ENCODE measurements around the gene ITGA11.

Gene ITGA11

DNA sequence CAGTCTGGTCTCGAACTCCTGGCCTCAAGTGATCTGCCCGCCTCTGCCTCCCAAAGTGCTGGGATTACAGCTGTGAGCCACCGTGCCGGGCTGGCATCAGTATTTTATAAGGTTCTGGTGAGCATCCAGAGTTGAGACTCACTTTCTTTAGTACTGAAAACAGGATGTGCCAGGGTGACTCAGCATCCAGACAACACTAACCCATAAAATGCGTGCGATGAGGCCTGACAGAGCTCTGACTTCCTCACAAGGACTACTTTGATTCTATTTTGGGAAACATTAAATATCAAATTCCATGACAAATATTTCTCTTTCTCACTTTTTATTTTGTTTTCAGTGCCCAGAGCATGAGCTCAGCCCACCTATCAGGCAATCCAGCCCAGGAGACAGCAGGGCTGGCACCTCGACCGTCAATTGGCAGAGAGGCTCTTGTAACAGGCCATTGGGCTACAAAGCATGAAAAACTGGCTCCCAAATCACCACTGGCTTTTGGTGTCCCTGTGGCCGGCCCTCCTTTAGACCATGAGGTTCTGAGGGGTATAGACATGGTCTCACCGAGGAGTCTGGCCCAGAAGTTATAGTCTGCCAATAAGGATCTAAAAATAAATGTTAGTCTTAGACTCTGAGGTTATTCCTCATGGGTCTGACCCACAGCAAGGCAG is 79.4 kb downstream of the ITGA11 start:
- no peak for DNase-seq

DNA sequence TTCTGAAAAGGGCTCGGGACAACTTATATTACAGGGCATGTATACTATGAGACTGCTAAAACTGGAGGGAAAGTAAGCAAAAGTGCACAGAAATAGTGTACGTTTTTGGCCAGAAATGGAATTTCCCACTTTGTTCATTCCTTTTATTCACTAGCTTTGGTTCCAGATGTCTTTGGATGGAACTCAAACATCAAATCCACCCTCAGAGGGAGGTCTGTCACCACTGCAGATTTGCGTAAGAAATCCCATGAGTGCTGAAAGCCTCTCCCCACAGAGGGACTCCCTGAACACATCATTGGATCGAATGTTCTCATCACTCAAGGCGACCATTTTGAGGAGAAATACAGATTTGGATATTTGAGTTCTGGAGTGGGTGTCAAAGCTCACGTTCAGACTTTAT is 82.8 kb downstream of the ITGA11 start:
- no peak for DNase-seq

DNA sequence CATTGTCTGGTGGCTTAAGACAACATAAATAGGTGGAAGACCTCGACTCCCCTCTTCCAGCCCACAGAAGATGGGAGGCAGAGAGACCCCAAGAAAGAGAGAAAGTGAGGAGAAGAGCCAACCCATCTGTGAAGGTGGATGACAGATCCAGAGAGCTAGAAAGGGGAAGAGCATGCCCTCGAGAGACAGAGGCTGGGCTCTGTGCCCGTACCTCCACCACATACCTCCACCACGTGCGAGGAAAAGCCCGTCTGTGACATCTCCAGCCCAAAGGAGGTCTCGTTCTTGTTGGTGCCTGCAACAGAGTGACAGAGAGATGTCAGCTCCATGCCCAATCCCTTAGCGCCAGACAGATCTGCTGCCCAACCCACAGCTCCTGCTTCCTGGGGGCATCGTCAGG is 83.4 kb downstream of the ITGA11 start:
- DNase-seq: no peak

DNA sequence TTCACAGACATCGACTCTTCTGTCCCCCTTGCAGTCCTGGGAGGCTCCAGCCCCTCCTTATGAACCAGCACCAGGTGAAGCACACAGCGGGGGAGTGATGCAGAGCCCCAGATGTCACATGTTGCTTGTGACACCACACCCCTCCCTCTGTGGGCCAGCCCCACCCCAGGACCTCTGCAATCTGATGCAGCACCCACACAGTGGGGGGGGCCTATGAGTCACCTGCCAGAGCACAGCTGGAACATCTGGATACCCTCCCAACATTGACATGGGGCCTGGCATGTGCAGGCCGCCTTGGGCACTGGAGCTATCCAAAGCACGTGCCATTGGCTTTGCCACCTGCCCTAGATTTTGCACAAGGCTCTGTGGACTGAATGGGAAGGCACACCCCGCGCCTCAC is 83.9 kb downstream of the ITGA11 start:
- DNase-seq: no peak

DNA sequence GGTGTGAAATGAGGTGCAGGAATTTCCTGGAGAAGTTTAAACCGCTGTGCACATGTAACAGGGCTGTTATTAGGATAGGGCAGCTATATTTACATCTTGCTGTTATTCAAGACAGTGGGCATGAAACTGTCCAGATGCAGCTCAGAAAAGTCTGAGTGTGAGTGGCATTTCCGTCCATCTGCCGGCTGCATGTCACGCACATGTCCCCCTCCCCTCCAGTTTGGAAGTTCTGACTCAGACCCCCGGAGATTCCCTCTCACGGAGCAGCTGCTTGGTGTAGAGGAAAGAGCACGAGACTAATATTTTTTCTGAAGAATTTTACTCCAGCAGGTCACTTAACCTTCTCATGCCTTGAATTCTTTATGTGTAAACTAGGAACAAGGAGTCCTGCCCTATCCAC is 84.6 kb downstream of the ITGA11 start:
- DNase-seq: no peak

DNA sequence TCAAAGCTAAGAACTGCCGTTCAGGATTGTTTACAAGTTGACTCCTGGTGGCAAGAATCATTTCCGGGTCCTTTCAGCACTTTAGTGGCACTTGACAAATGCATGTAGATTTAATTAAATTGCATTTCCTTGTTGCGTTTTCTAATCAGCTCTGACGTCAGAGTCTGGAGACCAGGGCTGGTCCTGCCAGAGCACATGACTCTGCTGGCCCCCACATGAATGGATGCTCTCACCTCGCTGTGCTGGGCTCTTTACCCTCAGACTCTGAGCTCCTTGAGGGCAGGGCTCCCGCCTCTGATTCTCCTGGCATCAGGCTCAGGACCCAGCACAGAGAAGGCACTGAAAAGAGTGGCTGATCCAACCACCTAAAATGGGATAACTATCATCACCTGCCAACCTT is 85.0 kb downstream of the ITGA11 start:
- DNase-seq: no peak

DNA sequence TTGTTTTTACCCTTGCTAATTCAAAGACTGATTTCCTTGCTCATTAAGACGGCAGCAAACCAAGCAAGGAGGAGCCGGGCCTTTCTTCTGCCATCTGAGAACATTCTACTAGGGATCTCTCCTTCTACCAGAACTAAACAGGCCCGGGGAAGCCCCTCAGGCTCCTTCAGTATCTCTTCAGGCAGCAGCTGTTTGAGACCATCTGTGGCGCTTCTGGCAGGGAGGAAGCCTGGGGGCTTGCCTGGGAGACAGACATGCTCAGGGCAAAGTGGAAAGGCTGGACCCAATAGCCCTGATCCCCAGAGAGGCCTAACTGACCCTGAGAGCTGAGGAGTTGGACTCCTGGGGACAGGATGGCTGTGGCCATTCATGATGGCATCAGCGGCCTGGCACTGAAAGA is 86.5 kb downstream of the ITGA11 start:
- DNase-seq: no peak

DNA sequence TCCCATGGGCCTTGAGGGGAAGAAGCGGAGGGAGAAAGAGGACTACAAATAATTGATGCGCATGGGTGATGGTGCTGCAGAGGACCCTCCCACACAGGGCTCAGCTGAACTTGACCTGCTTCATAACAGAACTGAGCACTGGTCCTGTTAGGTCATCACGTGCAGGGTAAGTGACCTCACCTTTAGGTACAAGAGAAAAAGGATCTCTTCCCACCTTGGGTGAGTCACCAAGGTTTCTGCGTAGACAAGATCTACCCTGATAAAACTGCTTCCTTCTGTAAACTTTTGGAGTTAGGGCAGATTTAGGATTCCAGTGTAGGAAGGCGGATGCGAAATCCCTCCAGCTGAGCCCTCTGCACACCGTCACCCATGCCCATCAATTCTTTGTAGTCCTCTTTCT is 87.4 kb downstream of the ITGA11 start:
- DNase-seq: no peak

DNA sequence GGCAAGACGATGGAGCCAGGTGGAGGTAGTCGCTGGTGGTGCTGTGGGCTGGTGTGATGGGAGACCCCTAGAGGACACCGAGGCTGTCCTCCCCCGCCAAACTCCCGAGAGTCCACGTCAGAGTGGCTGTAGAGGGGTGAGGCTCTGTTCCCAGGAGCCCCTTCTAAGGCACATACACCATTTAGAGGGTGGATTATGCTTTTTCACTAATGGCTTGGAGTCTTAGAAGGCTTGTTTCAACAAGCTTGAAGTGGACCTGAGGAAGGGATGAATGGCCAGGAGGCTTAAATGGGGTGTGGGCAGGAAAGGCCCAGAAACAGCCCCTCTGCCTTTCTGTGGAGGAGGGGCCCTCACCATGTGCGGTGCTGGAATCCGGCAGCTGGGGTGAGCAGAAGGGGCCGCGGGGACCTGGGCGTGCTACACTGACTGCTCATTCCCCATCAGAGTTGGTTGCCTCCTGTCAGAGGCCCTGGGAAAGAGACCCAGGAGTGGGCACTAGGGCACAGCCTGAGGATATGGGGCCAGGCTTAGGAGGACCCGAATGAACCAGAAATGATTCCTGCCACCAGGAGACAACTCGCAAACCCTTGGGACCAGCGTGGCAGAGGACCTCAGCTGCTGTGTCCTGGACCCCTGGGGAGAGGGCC is 88.3 kb downstream of the ITGA11 start:
- DNase-seq: no peak

DNA sequence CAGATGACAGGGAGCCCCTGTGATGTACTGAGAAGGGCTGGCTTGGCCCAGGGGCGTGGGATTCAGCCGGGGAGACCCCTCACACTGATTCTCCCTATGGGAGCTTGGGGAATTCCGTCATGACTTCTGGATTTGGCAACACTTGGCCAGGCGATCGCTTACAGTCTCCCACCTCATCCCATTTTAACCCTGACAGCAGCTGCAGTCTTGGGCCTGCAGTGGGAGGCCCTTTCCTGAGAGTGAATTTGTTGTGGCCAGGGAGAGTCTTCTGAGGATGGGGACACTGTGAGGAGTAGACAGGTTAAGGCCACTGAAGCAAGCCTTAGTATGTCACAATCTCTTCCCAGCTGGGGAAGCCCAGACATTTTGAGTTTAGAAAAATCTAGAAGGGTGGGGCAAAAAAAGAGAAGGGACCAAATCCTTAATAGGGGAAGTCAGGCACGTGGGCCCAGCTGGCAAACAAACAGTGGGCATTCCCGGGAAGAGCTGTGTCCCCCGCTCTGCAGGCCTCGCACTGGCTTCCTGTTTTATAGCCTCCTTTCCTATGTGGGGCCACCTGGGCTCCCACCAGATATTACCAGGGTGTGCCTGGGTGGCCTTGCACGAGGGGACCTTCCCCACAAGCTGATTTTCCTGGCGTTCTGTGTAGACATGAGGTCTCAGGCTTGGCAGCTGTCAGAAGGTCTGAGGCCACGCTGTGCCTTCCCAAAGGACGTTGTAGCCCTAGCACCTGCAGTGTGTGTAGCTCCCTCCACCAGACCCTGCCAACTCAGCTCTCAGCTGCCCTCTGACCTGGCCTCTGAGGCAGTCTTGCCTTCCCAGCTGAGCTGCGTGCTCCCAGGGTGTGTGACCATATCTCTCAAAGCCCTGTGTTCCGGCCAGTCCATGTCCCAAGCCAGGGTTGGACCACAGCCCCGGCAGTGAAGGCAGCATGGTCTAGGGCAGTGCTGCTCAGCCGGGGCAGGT is 89.9 kb downstream of the ITGA11 start:
- DNase-seq: no peak

DNA sequence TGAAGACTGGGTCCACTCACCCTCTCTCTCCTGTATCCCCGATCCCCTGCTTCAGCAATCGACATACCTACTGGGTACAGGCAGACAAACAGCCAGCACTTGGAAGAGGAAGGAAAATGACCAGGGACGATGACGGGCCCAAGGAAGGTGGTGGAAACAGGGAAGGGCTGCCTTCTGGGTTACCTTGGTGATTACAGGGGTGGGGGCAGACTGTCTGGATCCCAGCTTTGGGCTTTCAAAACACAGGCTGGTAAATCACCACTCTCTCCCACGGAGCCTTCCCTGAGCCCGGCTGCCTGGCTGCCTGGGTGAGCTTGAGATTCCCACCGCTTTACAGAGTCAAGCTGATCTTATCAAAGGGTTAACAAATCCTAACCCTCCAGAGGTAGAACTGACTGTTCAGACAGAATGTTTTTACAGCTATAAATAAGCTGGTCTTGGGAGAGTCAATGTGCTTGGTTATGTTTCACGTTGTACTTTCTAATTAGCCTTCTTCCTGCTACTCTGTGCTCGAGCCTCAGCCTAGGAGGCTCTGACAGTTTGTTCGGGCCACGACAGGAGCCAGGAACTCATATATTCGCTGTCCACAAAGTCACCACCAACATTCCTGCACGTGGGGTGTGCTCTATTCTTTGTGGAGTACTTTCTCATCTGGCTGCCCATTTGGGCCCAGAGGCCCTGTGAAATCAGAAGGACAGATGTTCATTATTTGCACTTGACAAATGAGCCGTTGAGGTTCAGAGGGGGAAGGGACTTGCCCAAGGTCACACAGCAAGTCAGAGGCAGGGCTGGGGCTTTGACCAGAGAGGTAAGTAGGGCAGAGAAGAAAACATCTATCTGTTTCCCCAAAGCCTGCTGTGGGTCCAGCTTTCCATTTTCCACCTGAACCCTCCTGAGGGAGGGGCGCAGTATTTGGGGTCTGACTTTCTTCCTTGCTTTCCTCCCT is 91.0 kb downstream of the ITGA11 start:
- DNase-seq: no peak

DNA sequence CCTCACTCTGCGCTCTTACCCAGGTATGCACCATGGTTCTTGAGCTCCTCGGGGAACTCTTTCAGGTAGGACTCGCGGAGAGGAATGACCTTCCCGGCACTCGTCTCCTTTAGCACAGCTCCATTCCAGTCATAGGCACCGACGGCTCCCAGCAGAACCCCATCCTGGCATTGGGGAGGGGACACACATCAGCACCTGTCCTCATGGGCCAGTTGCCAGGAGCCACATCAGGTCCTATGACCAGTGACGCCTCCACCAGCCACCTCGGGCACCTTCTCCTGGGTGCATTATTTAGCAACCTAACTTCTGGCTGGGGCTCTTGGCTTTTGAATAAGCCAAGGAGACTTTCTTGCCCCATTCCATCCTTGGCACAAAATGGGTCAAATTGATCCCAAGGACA is 92.5 kb downstream of the ITGA11 start:
- no peak for DNase-seq

DNA sequence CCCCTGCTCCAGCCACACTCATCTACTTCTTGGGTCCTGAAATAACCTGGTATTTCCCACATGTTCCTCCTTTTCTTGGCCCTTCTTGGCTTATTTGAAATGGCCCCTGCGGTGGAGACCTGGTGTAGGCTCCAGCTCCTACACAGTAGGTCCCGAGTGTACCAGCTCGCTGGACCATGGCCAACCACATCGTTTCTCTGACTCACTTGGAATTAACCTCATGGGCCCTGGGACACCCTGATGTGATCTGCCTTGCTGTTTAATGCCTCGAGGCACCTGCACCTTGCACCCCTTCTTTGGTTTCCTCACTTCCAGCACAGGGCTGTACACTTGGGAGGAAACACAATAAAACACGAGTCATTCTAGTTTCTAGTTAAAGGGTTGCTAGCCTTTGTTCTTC is 94.1 kb downstream of the ITGA11 start:
- DNase-seq: no peak

DNA sequence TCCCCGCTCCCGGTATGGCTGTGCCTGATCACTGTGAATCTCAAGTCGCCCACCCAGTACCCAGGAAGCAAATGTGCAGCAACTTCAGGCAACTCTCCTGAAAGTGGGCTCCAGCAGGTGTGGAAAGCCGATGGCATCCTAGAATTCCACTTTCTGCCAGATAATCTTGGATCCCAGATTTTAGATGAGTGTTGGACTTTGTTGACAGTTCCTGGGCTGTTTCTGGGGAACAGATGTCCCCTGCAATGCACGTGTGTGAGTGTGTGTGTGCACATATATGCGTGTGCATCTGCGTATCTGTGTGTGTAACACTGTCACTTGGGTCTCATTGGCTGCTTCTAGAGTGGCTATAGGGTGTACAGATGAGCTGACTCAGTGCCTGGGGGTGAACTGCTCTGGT is 95.4 kb downstream of the ITGA11 start:
- no peak for DNase-seq

DNA sequence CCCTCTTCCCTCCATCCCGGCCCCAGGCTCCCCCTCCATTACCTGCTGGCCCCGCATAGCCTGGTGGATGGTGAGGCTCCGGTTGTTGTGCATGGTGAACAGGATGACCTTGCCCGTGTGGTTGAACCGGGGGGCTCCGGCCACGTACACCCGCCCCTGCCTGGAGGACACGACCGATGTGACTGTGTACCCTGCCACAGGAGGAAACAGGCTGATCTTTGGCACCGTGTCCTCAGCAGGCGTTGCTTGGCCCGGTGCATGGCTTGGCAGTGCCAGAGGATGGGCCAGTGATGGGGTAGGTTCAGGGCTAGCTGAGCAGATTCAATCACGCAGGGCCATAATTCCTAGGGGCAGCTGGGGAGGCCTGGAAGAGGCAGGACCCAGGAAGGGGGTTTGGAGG is 96.3 kb downstream of the ITGA11 start:
- DNase-seq: no peak

DNA sequence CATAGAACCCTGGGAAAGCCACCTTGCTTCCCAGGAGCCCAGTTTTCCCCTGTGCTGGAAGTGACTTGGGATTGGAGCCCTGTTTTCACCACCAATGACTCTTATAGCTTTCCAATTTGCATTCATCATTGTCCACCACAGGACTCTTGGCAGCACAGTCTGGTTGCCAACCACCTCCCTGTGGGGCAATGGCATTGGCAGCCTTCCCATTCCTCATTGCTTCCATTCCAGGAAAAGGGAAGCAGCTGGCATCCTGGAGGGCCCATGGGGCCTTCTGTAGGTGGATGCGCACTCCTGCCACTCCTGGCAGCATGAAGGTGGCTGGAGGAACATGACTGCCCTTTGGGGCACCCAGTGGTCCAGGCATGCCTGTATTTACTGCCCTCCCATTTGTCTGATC is 96.7 kb downstream of the ITGA11 start:
- DNase-seq: no peak

DNA sequence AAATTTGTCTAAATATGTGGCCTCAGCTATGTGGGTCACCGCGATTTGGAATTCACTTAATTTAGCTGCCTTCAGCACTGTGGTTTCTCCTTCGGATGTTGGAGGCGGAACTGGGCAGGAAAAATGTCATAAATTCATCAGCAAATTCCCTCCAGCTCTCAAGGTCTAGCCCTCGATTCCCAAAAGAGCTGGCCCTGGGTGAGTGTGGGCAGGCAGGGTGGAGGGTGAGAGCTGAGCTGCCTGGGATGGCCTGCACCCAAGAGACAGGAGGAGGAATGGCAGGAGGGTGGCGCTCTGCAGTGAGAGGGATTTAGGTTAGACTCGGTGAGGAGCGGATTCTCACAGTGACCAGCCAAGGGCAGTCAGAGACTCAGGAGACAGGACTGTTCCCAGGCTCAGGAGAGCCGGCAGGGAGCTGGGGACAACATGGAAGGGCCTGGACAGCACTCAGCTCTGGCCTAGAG is 97.3 kb downstream of the ITGA11 start:
- DNase-seq: no peak

DNA sequence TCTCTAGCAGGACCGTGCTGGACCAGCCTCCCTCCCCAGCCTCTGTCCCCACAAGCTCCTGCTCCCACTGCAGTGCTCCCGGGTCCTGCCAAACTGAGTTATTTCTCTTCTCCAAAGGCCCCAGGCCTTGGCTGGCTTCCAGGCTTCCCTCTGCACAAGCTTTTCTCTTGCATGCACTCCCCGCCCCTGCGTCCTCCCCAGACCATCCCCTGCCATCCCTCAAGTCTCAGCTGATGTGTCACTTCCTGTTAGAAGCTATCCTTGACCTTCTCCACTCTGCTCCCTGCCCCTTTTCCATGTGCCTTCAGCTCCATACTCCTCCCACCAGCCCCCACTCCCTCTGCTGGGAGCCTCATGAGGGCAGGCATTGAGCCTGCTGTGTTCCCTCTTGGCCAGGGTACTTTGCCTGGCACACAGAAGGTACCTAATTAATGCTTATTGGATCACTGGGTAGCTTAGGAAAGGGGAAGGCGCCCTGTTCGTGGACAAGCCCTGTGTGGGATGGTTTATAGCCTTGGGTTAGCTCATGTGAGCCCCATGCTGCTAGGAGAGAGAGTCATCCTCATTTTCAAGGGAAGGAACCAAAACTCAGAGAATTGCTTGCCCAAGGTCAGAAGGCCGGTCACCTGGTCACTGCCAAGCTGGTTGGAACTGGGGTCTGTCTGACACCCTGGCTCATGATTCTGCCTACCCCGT is 98.0 kb downstream of the ITGA11 start:
- no peak for DNase-seq

DNA sequence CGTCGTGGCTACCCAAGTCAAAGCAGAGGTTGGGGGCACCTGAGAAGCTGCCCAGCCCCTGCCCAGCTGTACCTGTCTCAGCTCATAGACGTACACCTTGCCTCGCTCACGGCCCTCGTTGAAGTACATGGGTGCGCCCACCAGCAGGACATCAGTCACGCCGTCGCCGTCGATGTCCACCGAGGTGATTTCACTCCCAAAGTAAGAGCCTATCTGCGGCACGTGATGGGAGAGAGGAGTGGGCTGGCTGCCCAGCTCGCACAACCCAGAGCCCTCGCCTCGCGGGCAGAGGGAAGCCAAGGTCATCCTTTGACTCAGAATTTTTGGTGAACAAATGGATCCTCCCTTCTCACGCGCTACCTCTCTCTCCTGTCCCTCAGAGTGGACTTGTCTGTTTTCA is 99.7 kb downstream of the ITGA11 start:
- no peak for DNase-seq

DNA sequence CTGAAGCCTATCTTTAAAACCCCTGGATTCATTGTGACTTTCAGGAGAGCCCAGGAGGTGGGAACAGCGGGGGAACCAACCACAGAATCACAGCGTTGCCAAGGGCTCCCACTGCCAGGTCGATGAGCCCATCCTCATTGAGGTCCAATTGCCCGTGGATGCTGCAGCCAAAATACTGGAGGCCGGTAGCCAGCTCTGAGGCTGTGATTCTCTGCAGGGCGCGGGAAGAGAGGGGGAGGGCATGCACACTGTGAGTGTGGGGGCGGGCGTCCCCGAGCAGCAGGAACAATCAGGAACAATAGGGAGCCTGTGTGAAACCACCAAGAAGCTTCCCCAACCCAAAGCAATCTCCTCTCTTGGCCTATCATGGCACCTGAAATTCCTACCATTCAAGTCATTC is 101.1 kb downstream of the ITGA11 start:
- DNase-seq: no peak

DNA sequence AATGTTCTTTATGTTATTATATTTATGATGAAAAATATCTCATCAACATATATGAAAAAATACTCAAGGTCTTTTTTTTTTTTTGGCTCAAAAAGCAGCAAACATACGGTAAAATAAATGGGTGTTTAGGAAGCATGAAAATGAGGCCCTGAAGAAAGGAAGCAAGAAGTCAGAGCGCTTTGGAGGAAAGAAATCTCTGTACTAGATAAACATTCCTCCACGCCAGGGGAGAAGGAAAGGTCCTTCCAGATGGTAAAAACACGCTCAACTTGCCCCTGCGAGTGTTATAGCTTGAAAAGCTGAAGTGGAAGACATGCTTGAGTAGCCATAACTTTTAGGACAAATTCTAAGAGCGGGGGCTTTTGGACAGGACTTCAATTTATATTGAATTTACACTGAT is 101.5 kb downstream of the ITGA11 start:
- DNase-seq: no peak

DNA sequence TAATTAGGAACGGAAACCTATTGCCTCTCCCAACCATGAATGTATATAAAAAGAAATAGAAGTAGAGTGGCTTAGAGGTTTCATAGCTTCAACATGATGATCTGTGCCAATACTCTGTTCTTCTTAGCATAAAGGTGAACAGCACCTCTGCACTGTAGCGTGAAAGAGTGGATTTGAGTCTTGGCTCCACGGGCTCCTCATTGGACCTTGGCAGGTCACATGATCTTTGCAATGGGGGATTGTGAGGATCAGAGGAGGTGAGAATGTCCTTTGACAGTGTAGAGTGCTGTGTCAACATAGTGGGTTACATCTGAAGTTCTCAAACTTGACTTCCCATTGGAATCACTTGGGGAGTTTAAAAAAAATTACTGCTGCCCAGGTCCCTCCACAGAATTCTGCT is 103.0 kb downstream of the ITGA11 start:
- DNase-seq: no peak
